BE2C (cell line): Measurements from ENCODE around the gene XPA.

ENCODE experiments used
- DNase-seq: peaks from one replicate; pipeline ENCODE4 v3.0.0-alpha.2; 2020
- H3K27me3 ChIP-seq: fragments of 250-450 bp; sonication (Bioruptor Pico); 2 replicates; pipeline ENCODE4 v1.5.1; 2020; ENCODE audit warnings: mild to moderate bottlenecking
- H3K36me3 ChIP-seq: fragments of 250-450 bp; sonication (Bioruptor Pico); 2 replicates; pipeline ENCODE4 v1.5.1; 2020; ENCODE audit warnings: mild to moderate bottlenecking
- H3K4me1 ChIP-seq: fragments of 250-450 bp; sonication (Bioruptor Pico); 2 replicates; pipeline ENCODE4 v1.5.1; 2020
- H3K4me3 ChIP-seq: 2 replicates; pipeline ENCODE4 v1.5.1; 2011; ENCODE audit warnings: low read depth, low read length
- H3K9me3 ChIP-seq: fragments of 250-450 bp; sonication (Bioruptor Pico); 2 replicates; pipeline ENCODE4 v1.5.1; 2020
- TF ChIP-seq, protein P1 (sequence below): IDR thresholded peaks from 2 replicates; pipeline ENCODE4 v1.5.1; 2012; ENCODE audit warnings: mild to moderate bottlenecking, low read depth, low read length

The XPA gene

GRCh38 chr9:97740848-97741821 lies 44.0 kb upstream of the XPA start:
- peak; percentile 50 for DNase-seq
- H3K27me3 ChIP-seq: peaks cover 18% of the 10 kb centered on the region
- no peaks in the 10 kb centered on the region for H3K9me3 ChIP-seq
- H3K36me3 ChIP-seq: no peaks in the 10 kb centered on the region
- TF ChIP-seq, protein P1, sequence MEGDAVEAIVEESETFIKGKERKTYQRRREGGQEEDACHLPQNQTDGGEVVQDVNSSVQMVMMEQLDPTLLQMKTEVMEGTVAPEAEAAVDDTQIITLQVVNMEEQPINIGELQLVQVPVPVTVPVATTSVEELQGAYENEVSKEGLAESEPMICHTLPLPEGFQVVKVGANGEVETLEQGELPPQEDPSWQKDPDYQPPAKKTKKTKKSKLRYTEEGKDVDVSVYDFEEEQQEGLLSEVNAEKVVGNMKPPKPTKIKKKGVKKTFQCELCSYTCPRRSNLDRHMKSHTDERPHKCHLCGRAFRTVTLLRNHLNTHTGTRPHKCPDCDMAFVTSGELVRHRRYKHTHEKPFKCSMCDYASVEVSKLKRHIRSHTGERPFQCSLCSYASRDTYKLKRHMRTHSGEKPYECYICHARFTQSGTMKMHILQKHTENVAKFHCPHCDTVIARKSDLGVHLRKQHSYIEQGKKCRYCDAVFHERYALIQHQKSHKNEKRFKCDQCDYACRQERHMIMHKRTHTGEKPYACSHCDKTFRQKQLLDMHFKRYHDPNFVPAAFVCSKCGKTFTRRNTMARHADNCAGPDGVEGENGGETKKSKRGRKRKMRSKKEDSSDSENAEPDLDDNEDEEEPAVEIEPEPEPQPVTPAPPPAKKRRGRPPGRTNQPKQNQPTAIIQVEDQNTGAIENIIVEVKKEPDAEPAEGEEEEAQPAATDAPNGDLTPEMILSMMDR: 0 out of 2 replicates have a peak, but pooled peaks have one; percentile 7
- no peaks in the 10 kb centered on the region for H3K4me1 ChIP-seq
- H3K4me3 ChIP-seq: peak overlapping the region; percentile 32

GRCh38 chr9:97737429-97737828 lies 40.3 kb upstream of the XPA start:
- peak; percentile 82 for DNase-seq

DNA sequence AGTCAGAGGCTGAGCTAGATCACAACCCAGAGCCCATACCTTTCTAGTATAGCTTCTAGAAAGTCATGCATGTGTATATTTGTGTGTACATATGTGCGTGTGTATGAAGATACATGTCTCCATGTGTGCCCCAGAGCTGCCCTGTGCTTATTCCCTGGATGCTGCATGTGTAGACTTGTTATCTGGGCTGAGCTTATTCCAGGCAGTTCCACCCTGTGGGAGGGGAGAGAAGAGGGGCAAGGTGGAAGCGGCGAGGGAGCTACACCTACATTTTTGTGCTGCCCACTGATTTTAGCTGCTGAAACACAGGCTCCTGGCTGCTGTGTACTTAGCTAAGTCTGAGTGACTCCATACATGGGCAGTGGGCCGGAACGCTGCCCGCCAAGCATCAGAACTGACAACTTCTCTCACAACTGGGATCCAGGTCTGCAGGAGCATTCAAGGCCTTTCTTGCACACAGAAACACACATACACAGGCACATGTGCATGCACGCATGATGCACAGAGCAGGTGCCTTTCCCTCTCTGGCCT lies 38.0 kb upstream of the XPA start:
- Histone ChIP-seq H3K27me3 (no peaks in the 10 kb centered on the region; the same call in 1 of the 2 replicates), H3K36me3 (no peaks in the 10 kb centered on the region), H3K4me3 (no peak overlapping the region), H3K4me1 (no peaks in the 10 kb centered on the region), H3K9me3 (no peaks in the 10 kb centered on the region)
- DNase-seq: no peak
- TF ChIP-seq, protein P1: no peak

More at GRCh38 chr9:97737429-97737828, 40.3 kb upstream of the XPA start:
- TF ChIP-seq, protein P1: no peak
- Histone ChIP-seq H3K36me3 (no peaks in the 10 kb centered on the region), H3K4me3 (peak overlapping the region; percentile 45), H3K9me3 (no peaks in the 10 kb centered on the region), H3K4me1 (no peaks in the 10 kb centered on the region), H3K27me3 (peaks cover 15% of the 10 kb centered on the region)

DNA sequence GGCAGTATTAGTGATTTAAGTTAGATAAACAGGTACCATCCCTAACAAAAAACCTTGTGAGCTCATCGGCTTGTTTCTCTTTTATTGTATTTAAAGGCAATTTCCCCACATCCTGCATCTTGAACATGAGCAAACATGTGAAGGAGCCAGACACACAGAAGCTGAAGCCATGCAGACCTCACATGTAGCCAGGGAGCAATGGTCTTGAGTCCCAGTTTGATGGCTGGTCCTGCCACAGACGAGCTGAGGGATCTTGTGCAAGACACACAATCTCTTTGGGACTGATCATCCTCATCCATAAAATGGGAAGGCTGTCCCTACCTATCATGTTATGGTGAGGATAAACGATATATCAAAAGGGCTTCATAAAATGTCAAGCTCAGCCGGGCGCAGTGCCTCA lies 29.6 kb upstream of the XPA start:
- no peaks in the 10 kb centered on the region for H3K36me3 ChIP-seq
- no peak for DNase-seq
- H3K27me3 ChIP-seq: peaks cover 27% of the 10 kb centered on the region
- TF ChIP-seq, protein P1: no peak
- no peaks in the 10 kb centered on the region for H3K9me3 ChIP-seq
- H3K4me3 ChIP-seq: no peak overlapping the region
- H3K4me1 ChIP-seq: no peaks in the 10 kb centered on the region

DNA sequence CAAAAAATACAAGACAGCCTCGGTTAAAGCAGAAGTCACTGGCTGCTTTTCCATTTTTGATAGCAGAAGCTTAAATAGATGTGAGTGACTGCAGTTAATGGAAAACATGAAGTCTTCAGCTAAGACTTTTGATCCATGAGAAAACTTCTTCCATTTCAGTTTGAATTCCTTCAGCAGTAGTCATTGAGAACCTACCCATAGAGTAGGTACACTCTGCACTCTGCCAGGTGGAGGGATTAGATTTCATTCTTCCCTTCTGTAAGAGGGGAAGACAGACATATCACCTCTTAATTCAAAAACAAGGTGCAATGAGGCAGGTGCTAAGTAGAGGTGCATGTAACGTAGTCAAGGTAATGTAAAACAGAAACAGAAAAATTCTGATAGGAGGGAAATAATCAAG lies 26.7 kb upstream of the XPA start:
- no peak for DNase-seq

More for the DNA sequence above, 26.7 kb upstream of the XPA start:
- no peaks in the 10 kb centered on the region for H3K4me1 ChIP-seq
- peaks cover 24% of the 10 kb centered on the region for H3K27me3 ChIP-seq
- no peak overlapping the region for H3K4me3 ChIP-seq
- no peaks in the 10 kb centered on the region for H3K36me3 ChIP-seq
- TF ChIP-seq, protein P1: no peak
- no peaks in the 10 kb centered on the region for H3K9me3 ChIP-seq
